Kasumi-1 (cell line): ENCODE data around the gene TJP3.

Experiments used
- DNase-seq, 2 experiments: peaks; one replicate each; lab custom pipeline; 2025; lab: John Stamatoyannopoulos, UW

The TJP3 gene

GRCh38 chr19:3690551-3691371 lies 17.4 kb upstream of the TJP3 start:
- no peak for DNase-seq

DNA sequence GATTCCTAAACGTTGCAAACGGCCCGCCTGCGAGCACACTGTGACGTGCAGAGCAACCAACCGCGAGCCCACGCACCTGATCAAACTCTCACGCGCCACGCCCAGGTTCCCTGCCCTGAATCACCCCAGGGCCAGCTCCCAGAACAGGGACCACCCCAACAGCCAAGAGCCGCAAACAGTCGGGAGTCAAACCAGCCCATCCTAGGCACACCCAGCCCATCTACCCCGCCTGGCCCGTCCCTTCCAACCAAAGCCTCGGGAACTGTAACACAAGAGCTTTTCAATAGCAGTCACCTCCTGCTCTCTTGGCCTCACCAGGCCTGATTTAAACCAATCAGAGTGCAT lies 16.8 kb upstream of the TJP3 start:
- DNase-seq, result no peak

DNA sequence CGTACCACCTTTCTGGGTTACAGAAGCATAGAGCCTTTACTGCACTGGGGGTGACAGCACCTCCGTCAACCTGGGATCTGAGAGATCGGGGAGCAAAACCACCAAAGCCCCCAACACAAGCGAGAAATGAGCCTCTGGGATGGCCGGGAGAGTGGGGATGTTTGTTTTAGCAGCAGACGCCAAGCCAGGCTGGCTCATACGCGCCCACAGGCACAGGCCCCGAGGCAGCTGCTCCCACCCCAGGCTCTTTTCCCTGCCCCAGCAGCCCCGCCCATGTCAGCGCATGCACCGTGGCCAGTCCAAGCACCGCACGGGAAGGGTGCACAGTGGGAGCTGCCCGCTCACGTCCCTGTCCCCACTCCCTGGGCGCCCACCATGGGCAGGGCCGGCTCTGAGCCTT lies 16.5 kb upstream of the TJP3 start:
- no peak for DNase-seq

DNA sequence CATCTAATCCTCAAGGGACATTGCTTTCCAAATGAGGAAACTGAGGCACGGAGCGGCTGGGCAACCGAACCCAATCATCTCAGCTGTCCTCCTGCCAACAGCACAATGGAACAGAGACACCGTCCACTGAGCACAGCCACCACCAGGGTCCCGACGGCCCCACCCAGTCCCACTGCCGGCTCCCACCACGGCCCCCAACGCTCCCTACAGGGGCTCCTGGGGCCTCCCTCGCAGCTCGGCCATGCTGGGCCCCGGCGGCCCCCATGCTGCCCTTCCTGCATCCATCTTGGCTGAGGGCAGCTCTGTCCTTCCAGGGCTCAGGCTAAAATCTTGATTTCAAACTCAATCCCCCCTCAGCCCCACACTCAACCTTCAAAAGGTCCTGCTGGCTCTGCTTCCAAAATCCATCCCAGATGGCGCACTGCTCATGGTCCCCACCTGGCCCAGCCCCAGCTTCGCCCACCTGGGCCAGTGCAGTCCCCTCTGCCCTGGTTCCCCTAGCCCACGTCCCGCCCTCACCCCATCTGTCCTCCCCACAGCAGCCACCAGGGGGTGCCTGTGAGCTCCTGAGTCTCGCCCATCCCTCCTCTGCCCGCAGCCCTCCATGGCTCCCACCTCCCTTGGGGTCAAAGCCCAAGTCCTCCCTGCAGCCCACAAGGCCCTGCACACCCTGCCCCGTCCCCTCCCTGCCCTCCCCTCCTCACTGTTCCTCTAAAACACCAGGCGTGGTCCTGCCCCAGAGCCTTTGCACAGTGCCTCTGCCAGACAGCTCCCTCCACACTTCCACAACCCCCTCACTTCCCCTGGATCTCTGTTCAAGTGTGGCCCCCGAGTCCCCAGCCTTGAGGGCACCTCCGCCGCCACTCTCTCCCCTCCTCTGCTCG lies 15.8 kb upstream of the TJP3 start:
- DNase-seq, result no peak

DNA sequence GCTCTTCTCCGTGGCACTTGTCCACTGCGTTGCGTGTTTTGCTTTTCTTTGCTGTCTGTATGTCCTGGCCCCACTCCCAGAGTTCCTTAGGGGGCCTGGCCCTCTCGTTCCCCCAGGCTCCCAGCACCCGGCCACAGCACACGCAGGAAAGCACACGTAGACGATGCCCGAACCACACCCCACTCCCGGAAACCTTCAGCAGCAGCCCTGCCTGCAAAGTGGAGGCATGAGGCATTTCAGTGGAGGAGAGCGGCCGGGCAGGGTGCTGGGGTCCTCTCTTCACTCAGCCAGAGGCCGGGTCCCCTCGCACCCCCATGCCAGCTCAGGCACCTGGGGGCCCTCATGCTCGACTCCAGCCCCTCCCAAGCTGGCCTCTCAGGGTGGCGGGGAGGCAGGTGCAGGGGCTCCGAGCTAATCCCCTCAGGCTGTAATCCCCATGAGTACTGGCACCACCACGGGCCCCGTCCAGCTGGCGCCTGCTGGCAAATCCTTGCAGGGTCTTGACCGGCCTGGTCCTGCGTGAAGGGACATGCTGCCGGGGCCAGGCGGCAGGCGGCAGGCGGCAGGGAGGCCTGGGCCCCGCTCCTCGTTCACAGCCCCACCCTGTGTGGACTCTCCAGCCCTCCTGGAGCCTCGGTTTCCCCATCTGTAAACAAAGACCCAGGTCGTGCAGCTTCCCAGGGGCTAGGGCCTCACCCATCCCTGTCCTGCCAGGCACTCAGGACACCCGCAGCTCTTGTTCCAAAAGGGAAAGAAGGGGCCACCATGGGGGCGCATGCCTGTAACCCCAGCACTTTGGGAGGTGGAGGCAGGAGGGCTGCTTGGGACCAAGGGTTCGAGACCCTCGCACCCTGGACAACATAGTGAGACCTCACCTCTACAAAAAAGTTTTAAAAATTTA lies 14.9 kb upstream of the TJP3 start:
- no peak for DNase-seq

GRCh38 chr19:3694361-3695123 lies 13.6 kb upstream of the TJP3 start:
- no peak for DNase-seq

DNA sequence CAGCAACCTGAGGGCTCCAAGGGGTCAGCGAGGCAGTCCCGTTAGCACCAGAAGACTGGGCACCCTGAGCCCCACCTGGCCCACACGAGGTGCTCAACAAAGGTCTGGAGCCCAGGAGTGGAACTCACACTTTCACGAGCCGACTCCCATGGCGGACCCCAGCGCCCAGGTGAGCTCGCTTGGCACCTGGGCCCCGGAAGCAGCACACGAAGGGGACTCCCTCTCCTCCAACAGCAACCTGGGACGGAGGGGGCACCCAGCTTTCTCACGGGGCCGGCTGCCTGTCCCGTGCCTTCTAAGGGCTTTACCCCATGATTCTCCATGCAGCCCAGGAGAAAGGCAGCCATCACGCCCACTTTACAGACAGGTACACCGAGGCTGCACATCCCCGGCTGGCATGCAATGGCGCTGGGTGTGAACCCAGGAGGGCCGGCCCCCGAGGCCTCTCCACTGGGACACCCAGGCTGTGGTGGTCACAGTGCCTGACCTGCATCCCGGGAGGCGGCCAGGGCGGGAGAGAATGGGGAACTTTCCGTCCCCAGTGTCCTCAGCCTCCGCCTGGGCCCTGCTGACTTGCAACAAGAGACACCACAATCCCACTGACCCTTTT lies 13.0 kb upstream of the TJP3 start:
- no peak for DNase-seq

- no peak for DNase-seq
Observed at GRCh38 chr19:3695986-3696659, 12.1 kb upstream of the TJP3 start.

DNA sequence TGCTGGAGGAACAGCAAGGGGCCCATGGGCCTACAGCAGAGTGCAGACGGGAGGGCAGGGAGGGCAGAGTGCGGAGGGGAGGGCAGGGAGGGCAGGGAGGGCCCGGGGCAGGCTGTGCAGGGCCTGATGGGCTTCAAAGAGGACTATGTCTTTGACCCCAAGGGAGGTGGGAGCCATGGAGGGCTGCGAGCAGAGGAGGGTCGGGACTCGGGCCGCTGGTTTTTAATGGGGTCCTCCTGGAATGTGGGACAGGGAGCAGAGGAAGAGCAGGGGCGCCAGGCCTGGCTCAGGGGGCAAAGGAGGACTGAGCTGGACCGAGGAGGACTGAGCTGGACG lies 11.6 kb upstream of the TJP3 start:
- no peak for DNase-seq

- DNase-seq, result no peak
Observed at GRCh38 chr19:3697094-3697493, 11.1 kb upstream of the TJP3 start.

DNA sequence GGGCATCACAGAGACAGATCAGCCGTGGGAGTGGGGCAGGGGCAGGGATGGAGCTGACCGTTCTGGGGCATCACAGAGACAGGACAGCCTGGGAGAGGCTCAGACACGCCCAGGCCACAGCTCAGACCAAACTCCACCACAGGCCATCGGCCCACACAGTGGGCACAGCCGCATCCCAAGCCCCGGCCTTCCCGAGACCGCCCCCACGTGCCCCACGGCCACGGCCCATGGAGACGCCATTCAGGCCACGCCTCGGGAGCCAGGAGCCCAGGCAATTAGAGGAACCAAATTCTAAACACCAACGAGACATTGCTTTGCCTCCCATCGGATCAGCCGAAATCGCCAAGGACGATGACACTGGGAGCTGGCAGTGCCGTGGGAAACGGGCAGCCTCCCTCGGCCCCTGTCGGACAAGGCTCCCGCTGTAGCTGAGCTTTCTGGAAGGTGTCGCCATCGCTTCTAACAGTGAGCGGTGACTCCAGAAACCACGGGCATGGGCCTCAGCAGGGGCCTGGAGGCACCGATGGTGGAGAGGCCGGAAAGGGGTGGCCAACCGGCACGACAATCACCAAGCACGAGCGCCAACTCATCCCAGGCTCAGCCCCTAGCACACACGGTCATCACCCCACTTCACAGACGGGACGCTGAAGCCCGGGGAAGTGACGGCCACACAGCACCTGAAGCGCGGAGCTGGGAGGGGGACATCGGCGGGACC lies 10.4 kb upstream of the TJP3 start:
- no peak for DNase-seq

GRCh38 chr19:3698386-3698950 lies 9.7 kb upstream of the TJP3 start:
- DNase-seq, result no peak

DNA sequence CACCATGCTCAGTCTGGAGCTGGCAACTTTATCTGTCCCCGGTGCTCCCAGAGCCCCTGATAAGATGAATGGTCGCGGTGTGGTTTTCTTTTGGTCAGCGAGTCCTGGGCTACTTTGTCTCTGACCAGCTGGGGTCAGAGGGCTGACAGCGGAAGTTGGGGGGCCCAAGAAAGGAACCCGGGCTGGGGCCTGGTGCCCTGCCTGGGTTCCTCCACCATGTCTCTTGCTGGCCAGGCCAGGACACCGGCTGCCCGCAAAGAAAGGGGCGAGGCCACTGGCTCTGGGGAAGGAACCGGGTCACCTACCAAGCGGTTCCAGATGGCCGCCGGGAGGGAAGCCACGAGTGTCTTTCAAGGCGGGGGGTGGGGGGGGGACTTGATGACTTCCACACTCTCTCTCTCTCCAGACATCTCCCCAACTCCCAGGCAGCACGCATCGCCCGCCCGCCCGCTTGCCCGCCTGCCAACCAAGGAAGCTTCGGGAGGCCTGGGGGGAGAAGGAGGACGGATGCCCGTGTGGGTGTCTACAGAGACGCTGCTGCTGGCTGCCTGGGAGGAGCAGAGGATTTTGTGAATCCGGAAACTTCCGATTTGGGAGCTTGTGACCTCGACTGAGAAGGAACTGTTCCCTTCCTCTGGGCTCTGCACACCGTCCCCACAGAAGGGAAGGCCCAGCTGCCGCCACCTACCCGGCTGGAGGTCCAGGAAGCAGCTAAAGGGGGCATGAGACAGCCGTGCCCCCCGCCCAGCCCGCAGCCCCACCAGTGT lies 9.0 kb upstream of the TJP3 start:
- DNase-seq, result peak; percentile 52 to 59

DNA sequence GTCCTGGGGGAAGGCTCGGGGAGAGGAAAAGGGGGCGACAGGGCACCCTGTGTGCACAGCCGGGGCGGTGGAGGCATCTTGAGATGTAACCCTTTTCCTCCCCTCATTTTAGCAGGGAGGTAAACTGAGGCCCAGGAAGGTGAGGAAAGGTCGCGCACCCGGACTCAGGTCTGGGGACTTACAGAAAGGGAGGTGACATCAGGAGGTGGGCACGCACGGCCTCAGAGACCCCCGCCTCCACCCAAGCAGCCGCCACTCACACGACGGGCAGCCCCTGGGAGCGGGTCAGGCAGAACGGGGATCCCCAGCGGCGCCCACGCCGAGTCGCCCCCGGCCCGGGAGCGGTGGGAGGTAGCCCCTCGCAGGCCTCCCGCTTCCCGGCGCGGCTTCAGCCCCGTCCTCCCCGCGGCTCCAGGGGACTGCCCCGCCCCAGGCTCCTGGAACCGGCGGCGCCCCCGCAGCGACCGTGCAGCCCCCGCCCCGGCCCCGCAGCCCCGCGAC lies 8.4 kb upstream of the TJP3 start:
- no peak for DNase-seq

DNA sequence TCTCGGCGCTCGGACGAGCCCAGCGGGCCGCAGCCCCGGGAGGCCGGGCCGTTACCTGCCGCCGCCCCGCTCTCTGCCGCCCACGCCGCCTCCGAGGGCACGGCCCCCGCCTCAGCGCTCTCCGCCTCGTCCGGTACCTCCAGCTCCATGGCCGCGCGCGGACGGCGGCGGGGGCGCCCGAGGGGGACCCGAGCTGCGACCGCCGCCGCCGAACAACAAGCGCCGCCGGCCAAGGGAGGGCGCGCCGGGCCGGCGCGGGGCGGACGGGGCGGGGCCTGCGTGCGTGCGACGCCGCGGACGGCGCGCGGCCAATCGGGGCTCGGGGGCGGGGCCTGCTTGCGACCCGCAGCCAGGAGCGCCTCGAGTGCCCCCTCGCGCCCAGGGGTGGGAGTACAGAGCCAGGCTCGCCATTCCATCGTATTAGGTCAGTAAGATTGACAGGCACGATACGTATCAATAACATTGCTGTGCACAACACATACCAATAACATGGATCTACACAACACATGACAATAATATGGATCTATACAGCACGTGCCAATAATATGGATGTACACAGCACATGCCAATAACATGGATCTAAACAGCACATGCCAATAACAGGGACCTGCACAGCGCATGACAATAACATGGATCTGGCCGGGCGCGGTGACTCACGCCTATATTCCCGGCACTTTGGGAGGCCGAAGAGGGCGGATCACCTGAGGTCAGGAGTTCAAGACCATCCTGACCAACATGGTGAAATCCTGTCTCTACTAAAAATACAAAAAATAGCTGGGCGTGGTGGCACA lies 7.7 kb upstream of the TJP3 start, which contains the start of gene PIP5K1C:
TSS of gene PIP5K1C (minus strand) at position 227 of the 791 bp plus-strand sequence. CDS start at position 149, 78 bp downstream.
- peak; percentile 72 to 77 for DNase-seq

GRCh38 chr19:3701200-3701599 lies 7.0 kb upstream of the TJP3 start:
- no peak for DNase-seq

GRCh38 chr19:3707868-3708206 lies 347 bp upstream of the TJP3 start:
- DNase-seq, result no peak
